H9 (cell line): ENCODE data around the gene ARID1B. TPM values are rescaled to one million over a fixed set of nuclear protein-coding genes. Genes with fewer than 3 reads are reported as not detected.

Source experiments
- DNase-seq: peaks from one replicate; pipeline ENCODE4 v3.0.0-alpha.2; 2017
- H2AFZ ChIP-seq: one replicate; pipeline ENCODE4 v1.6.1; 2013; ENCODE audit warnings: mild to moderate bottlenecking, low read length, control low read depth, moderate library complexity
- H2AK5ac ChIP-seq: 2 replicates; pipeline ENCODE4 v1.6.1; 2013; ENCODE audit warnings: low read length, control low read depth, mixed read lengths; ENCODE audit not compliant: insufficient read length
- H2BK120ac ChIP-seq: one replicate; pipeline ENCODE4 v1.6.1; 2013; ENCODE audit warnings: low read depth, mild to moderate bottlenecking, low read length, control low read depth, inconsistent platforms; ENCODE audit not compliant: poor library complexity, severe bottlenecking
- H2BK12ac ChIP-seq: 2 replicates; pipeline ENCODE4 v1.6.1; 2013; ENCODE audit warnings: low read length, control low read depth, mixed read lengths, low read depth; ENCODE audit not compliant: insufficient read length
- H2BK15ac ChIP-seq: 2 replicates; pipeline ENCODE4 v1.6.1; 2013; ENCODE audit warnings: low read depth, low read length, control low read depth
- H2BK20ac ChIP-seq: one replicate; pipeline ENCODE4 v1.6.1; 2013; ENCODE audit warnings: low read depth, mild to moderate bottlenecking, low read length, control low read depth, inconsistent platforms; ENCODE audit not compliant: poor library complexity, severe bottlenecking
- H2BK5ac ChIP-seq: 2 replicates; pipeline ENCODE4 v1.6.1; 2013; ENCODE audit warnings: low read length, control low read depth, mixed read lengths; ENCODE audit not compliant: insufficient read length
- H3K14ac ChIP-seq: 2 replicates; pipeline ENCODE4 v1.6.1; 2013; ENCODE audit warnings: low read length, control low read depth; ENCODE audit not compliant: insufficient read depth
- H3K18ac ChIP-seq: 2 replicates; pipeline ENCODE4 v1.6.1; 2013; ENCODE audit warnings: low read depth, mild to moderate bottlenecking, mixed read lengths, low read length, control low read depth; ENCODE audit not compliant: insufficient read length
- H3K23ac ChIP-seq: 2 replicates; pipeline ENCODE4 v1.6.1; 2013; ENCODE audit warnings: low read length, control low read depth, mixed read lengths, low read depth; ENCODE audit not compliant: insufficient read length
- H3K23me2 ChIP-seq: 2 replicates; pipeline ENCODE4 v1.6.1; 2013; ENCODE audit warnings: low read depth, mild to moderate bottlenecking, mixed read lengths, low read length, control low read depth; ENCODE audit not compliant: insufficient read length, poor library complexity, severe bottlenecking
- H3K27ac ChIP-seq: 2 replicates; pipeline ENCODE4 v1.5.1; 2013; ENCODE audit warnings: low read length, control low read depth, mixed read lengths, low read depth; ENCODE audit not compliant: insufficient read length
- H3K27me3 ChIP-seq: 2 replicates; pipeline ENCODE4 v1.6.1; 2013; ENCODE audit warnings: low read length, control low read depth, inconsistent platforms; ENCODE audit not compliant: insufficient read depth
- H3K4ac ChIP-seq: 2 replicates; pipeline ENCODE4 v1.6.1; 2013; ENCODE audit warnings: low read depth, mild to moderate bottlenecking, control low read depth, inconsistent platforms, low read length, moderate library complexity
- H3K4me1 ChIP-seq: 2 replicates; pipeline ENCODE4 v1.6.1; 2013; ENCODE audit warnings: low read length, control low read depth, inconsistent platforms; ENCODE audit not compliant: insufficient read depth
- H3K4me2 ChIP-seq: 2 replicates; pipeline ENCODE4 v1.6.1; 2013; ENCODE audit warnings: low read length, control low read depth, mixed read lengths; ENCODE audit not compliant: insufficient read length, insufficient read depth
- H3K56ac ChIP-seq: 2 replicates; pipeline ENCODE4 v1.6.1; 2013; ENCODE audit warnings: low read depth, mild to moderate bottlenecking, mixed read lengths, low read length, control low read depth; ENCODE audit not compliant: insufficient read length
- H3K79me1 ChIP-seq: 2 replicates; pipeline ENCODE4 v1.6.1; 2013; ENCODE audit warnings: low read depth, mild to moderate bottlenecking, moderate library complexity, low read length, control low read depth, inconsistent platforms; ENCODE audit not compliant: insufficient read depth, poor library complexity, severe bottlenecking
- H3K79me2 ChIP-seq: 2 replicates; pipeline ENCODE4 v1.6.1; 2013; ENCODE audit warnings: low read length, control low read depth, inconsistent platforms; ENCODE audit not compliant: insufficient read depth
- H3K9ac ChIP-seq: 2 replicates; pipeline ENCODE4 v1.6.1; 2013; ENCODE audit warnings: low read length, control low read depth, mixed read lengths; ENCODE audit not compliant: insufficient read length; ENCODE audit errors: extremely low read depth
- H3K9me3 ChIP-seq: one replicate; pipeline ENCODE4 v1.6.1; 2013; ENCODE audit warnings: low read depth, low read length, inconsistent platforms; ENCODE audit not compliant: control insufficient read depth
- H3T11ph ChIP-seq: one replicate; pipeline ENCODE4 v1.6.1; 2013; ENCODE audit warnings: mild to moderate bottlenecking, low read length, control low read depth, inconsistent platforms
- H4K20me1 ChIP-seq: one replicate; pipeline ENCODE4 v1.6.1; 2013; ENCODE audit not compliant: control insufficient read depth, insufficient read length, insufficient read depth
- H4K5ac ChIP-seq: 2 replicates; pipeline ENCODE4 v1.6.1; 2013; ENCODE audit warnings: low read depth, mild to moderate bottlenecking, mixed read lengths, low read length, control low read depth; ENCODE audit not compliant: insufficient read length
- H4K8ac ChIP-seq: replicated peaks from 2 replicates; pipeline ENCODE4 v1.6.1; 2013; ENCODE audit warnings: low read length, control low read depth, mixed read lengths, low read depth; ENCODE audit not compliant: insufficient read length
- H4K91ac ChIP-seq: 2 replicates; pipeline ENCODE4 v1.6.1; 2013; ENCODE audit warnings: low read depth, mild to moderate bottlenecking, moderate library complexity, mixed read lengths, low read length, control low read depth; ENCODE audit not compliant: insufficient read length
- H3K27ac Mint-ChIP-seq, 3 experiments: 2 replicates in 2 of 3; 3 replicates in 1 of 3; pipeline ENCODE4 v1.8.0; 2020 to 2021; ENCODE audit warnings: mixed read lengths in 3 of 3, mild to moderate bottlenecking in 1 of 3, moderate library complexity in 1 of 3
- H3K27me3 Mint-ChIP-seq: 2 replicates; pipeline ENCODE4 v1.8.0; 2021; ENCODE audit warnings: low read depth, mild to moderate bottlenecking, moderate library complexity, mixed read lengths
- H3K36me3 Mint-ChIP-seq, 3 experiments: 2 replicates in 2 of 3; 3 replicates in 1 of 3; pipeline ENCODE4 v1.8.0; 2020 to 2021; ENCODE audit warnings: low read depth in 3 of 3, mixed read lengths in 3 of 3; ENCODE audit not compliant: insufficient read depth in 1 of 3
- H3K4me1 Mint-ChIP-seq, 2 experiments: 2 replicates each; pipeline ENCODE4 v1.8.0; 2020; ENCODE audit warnings: mixed read lengths in 2 of 2
- H3K4me3 Mint-ChIP-seq, 2 experiments: 2 replicates in 1 of 2; 3 replicates in 1 of 2; pipeline ENCODE4 v1.8.0; 2020 to 2021; ENCODE audit warnings: mild to moderate bottlenecking in 2 of 2, mixed read lengths in 2 of 2, moderate library complexity in 1 of 2
- H3K9me3 Mint-ChIP-seq, 2 experiments: 2 replicates in 1 of 2; 3 replicates in 1 of 2; pipeline ENCODE4 v1.8.0; 2020; ENCODE audit warnings: mild to moderate bottlenecking in 2 of 2, mixed read lengths in 2 of 2, moderate library complexity in 1 of 2
- CTCF ChIP-seq: fragments of 200-600 bp; sonication (generic); conservative IDR thresholded peaks from 3 replicates; pipeline ENCODE4 v1.8.0; 2021; ENCODE audit warnings: antibody characterized with exemption, mild to moderate bottlenecking
- WGBS: extraction: QIAGEN DNeasy Blood & Tissue Kit; methylation state at CpG from one replicate; pipeline ENCODE4 v1.1.7; 2013; ENCODE audit warnings: missing lambda C conversion rate, low lambda C conversion rate, mixed read lengths; ENCODE audit not compliant: insufficient read length; ENCODE audit errors: extremely low coverage; 5-methylcytosine and 5-hydroxymethylcytosine counted together
- total RNA-seq: library from RNA; stranded (reverse); gene quantifications from 2 replicates; pipeline ENCODE4 v1.2.1, GENCODE V29; 2021

The ARID1B gene
- total RNA-seq, 1 experiment from 2014 or later = 88.2 TPM

- no peak overlapping the region for H2AK5ac ChIP-seq
- no peak overlapping the region for H3T11ph ChIP-seq
- no peak overlapping the region for H3K23ac ChIP-seq
- H2BK12ac ChIP-seq = no peak overlapping the region
- H2BK15ac ChIP-seq = no peak overlapping the region
- H3K4me1 ChIP-seq = no peaks in the 10 kb centered on the region
- H2BK120ac ChIP-seq = no peak overlapping the region
- H4K5ac ChIP-seq = no peak overlapping the region
- H3K4me1 Mint-ChIP-seq = peaks cover 12 to 26% of the 10 kb centered on the region in 2 experiments
- no peak overlapping the region for H4K8ac ChIP-seq
- H3K4ac ChIP-seq = no peak overlapping the region
- no peaks in the 10 kb centered on the region for H3K9me3 Mint-ChIP-seq
- DNase-seq = no peak
- no peak overlapping the region for H2BK5ac ChIP-seq
- H3K23me2 ChIP-seq = no peaks in the 10 kb centered on the region
- H3K36me3 Mint-ChIP-seq = peaks cover 0 to 7% (median 0%) of the 10 kb centered on the region in 3 experiments; a peak in 1 of 7 replicates
- no peak overlapping the region for H3K9ac ChIP-seq
- H4K20me1 ChIP-seq = no peaks in the 10 kb centered on the region
- H2AFZ ChIP-seq = no peak overlapping the region
- no peak overlapping the region for H3K14ac ChIP-seq
- WGBS = no CpG with 5 or more reads among the region's 7 CpGs
- no peak overlapping the region for H4K91ac ChIP-seq
- TF ChIP-seq CTCF = no peak
- H3K4me3 Mint-ChIP-seq = no peak overlapping the region
- no peak overlapping the region for H3K4me2 ChIP-seq
- H3K27me3 Mint-ChIP-seq = no peaks in the 10 kb centered on the region
- H3K79me1 ChIP-seq = no peaks in the 10 kb centered on the region
- no peak overlapping the region for H3K27ac ChIP-seq
- no peak overlapping the region for H3K56ac ChIP-seq
- H2BK20ac ChIP-seq = no peak overlapping the region
- no peaks in the 10 kb centered on the region for H3K9me3 ChIP-seq
- H3K27ac Mint-ChIP-seq = no peak overlapping the region
- H3K18ac ChIP-seq = no peak overlapping the region
- no peaks in the 10 kb centered on the region for H3K27me3 ChIP-seq
- no peaks in the 10 kb centered on the region for H3K79me2 ChIP-seq
These were observed 322.9 kb downstream of the ARID1B start for GRCh38 chr6:157099912-157100593.
